Kasumi-1 (cell line): ENCODE results near the gene CSF2RB.
"Not testable (repeated sequence)": the region's sequence is repeated elsewhere in the genome, so short reads cannot be mapped to it uniquely, and the experiment has no call there.

Experiments used
- DNase-seq, 2 experiments: peaks; one replicate each; lab custom pipeline; 2025; lab: John Stamatoyannopoulos, UW

Gene CSF2RB

DNA sequence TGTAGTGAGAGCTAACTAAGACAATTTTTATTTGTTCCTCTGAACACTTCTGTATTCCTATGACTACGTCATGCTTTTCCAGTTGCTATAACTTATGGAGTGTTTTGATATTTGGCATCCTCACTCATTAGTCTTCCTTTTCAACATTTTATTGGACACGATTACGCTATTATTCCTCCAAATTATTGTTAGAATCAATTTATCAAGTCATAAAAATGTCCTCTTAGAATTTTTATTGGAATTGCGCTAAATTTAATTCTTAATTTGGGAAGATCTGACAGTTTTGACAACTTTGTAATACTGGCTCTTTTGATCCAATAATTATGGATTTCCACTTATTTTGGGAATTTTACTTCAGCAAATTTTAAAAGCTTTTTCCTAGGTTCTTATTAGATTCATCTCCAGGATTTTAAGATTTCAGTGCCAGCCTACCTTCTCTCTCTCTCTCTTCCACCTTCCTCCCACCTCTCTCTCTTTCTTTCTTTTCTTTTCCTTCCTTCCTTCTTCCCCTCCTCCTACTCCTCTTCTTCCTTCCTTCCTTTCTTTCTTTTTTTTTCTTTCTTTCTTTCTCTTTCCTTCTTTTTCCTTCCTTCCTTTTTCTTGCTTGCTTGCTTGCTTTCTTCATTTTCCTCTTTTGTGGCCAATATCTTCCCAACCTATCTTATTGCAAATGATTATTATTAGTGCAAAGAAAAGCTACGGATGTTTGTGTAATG is 55.0 kb downstream of the CSF2RB start:
- no peak for DNase-seq

DNA sequence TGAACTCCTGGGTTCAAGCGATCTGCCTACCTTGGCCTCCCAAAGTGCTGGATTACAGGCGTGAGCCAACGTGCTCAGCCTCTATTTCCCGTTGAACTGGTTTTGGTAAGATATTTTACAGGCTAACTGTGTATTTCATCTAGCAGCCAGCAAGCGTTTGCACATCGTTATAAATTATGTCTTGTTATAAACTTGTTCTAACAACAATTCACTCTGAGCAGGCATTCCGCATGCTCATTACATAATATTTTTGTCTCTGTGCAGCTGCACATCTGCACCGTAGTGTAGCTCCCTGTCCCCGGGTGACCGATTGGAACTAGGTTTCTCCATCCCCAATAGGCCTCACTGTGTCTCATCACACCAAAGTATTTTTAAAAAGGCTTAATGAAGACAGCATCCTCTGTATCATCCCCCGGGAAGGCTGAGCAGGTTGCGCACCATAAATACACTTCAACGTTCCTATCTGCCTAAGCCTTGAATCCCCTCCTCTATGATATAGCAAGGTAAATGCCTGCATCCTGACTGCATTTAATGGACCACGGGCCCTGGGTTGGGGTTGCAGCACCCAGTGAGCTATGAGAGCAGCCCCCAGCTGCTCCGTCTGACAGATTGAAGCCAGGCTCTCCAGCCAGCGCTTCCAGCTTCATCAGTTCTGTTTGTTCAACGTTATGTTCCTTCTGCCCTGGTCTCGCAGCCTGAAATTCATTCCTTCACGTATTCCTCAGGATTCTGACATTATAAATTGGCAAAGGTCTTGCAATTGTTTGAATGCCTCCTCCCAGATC is 58.1 kb downstream of the CSF2RB start:
- no peak for DNase-seq

- DNase-seq, result no peak
Observed at GRCh38 chr22:36976606-36977005, 63.2 kb downstream of the CSF2RB start.

GRCh38 chr22:36977401-36977861 is 64.0 kb downstream of the CSF2RB start:
- DNase-seq, result peak; percentile 54 to 55

DNA sequence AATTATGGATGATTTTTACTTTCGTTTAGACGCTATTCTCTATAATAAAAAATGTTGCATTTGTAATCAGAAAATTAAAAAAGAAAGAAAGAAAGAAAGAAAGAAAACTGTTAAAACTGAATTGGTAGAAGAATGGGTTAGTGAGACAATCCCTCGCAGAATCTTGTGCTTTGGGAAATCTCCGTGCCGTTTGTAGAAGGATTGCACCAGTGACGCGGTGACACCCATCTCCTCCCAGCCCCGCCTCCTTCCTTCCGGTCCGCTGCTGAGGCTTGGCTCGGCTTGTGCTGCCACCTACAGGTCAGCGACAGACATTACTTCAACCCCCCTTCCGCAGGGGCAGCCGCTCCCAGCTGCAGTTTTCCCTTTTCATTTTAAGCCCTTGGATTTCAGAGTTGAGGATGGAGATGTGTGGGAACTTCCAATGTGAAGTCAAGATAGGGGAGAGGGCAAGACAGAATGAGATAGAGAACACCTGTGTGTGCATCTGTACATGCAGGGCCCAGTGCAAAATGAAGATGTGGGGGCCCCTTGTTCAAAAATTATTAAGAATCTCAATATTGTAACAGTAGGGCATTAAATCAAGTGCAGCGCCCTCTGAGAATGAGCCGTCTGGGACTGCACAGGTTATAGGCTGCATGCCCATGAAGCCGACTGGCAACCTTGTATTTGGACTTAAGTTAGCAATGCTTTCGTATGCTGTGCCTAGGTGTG is 64.7 kb downstream of the CSF2RB start:
- peak; percentile 86 for DNase-seq

DNA sequence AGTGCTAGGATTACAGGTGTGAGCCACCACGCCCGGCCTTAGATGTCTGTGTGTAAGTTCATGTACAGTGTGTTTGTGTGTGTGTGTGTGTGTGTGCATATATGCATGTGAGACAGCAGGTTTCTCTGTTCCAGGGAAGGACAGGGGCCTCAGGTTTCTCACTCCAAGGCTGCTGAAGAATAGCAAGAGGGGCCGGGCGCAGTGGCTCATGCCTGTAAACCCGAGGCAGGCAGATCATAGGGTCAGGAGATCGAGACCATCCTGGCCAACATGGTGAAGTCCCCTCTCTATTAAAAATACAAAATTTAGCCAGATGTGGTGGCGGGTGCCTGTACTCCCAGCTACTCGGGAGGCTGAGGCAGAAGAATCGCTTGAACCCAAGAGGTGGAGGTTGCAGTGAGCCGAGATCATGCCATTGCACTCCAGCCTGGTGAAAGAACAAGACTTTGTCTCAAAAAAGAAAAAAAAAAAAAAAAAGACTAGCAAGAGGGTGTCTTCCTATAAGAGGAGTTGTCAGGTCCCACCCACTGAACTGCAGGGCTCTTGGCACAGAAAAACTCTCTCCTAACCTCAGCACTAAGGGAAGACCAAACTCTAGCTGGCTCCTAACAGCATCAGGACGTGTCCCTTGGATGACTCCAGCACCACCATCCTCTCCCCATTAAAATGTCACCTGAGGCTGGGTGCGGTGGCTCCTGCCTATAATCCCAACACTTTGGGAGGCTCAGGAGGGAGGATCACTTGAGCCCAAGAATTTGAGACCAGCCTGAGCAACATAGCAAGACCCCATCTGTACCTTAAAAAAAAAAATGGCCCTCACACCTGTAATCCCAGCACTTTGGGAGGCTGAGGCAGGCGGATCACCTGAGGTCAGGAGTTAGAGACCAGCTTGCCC is 65.8 kb downstream of the CSF2RB start:
- DNase-seq, result no peak

DNA sequence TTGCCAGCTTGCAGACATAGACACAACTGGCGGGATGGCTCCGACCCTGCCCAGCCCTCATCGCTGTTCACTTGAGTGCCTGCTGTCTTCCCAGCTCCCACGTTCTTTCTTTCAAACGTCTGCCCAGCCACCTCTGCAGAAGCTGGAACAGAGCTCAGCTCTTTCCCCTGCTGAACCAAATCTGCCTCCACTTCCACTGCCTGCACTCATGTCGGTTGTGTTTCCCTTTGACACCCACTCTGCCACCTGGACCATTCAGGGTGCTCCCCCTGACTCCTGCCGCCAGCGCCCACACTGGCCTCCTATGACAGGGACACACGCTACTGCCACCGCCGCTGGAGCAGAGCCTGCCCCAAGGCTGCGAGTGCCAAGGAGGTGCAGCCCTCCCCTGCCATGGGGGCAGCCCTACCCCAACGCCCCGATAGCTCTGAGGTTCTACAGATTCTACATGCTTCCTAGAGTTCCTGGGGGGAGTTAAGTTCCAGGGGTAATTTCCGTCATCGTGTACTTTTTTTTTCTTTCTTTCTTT is 67.9 kb downstream of the CSF2RB start:
- DNase-seq, result no peak

DNA sequence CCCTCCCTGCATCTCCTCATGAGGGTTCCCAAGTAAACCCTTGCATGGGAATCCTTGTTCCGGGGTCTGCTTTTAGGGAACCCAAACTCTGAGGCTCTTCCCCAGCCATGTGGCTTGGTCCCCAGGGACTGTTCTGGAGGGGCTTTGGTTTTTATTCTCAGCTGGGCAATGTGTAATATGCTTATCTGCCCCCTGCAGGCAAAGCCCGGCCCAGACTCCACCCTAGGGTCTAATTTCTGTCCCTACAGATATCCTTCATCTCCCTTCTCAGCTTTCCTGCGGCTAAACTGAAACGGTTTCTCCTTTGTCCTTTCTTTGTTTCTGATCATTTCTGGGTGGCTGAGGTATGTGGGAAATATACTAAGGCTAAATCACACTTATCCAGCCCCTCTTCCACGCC is 68.7 kb downstream of the CSF2RB start:
- DNase-seq, result peak; percentile 2 to 40

- DNase-seq, result no peak
Observed at GRCh38 chr22:36985211-36985889, 71.9 kb downstream of the CSF2RB start.

DNA sequence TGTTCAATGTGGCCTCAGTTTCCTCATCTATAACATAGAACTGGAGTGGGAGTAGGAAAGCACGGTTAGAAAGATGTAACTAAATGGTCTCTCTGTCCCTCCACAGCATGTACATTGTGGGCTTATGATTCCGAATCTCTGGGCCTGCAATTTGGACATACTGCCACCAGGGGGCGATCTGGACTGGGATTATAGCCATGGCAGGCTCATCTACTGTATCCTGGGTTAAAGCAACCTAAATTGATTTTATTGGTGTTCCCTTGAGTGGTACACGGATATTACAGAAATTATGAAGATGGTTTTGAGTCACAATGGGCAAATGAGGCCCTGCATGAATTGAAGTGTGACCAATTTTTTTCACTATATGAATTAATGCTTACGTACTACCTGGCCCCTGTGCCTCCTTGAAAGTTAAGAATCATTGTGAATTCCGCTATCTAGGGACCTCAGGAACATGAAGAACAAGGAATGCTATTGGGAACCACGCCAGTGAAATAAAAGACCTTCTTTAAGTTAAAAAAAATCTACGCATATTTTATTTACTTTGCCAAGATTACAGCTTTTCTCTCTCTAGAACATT is 72.9 kb downstream of the CSF2RB start:
- peak; percentile 59 to 62 for DNase-seq

- DNase-seq, result no peak
Observed at GRCh38 chr22:36988075-36988832, 74.8 kb downstream of the CSF2RB start.

- not testable (repeated sequence) for DNase-seq
Observed at GRCh38 chr22:36989012-36989411, 75.6 kb downstream of the CSF2RB start.
